ENCODE data around the gene CASP1. TPM values are rescaled to one million over a fixed set of nuclear protein-coding genes. Genes with fewer than 3 reads are reported as not detected.
A peak's percentile ranks its signal among the peaks of the same experiment; 100 is the strongest.

The CASP1 gene
- total RNA-seq (6.2 and 12.4 TPM in 2 replicates), polyA plus RNA-seq (1.4 and 1.8 TPM in 2 replicates), polyA minus RNA-seq (1.3 and 1.5 TPM in 2 replicates), Bru-seq, nascent RNA (percentile 49 among the genes with signal in this experiment), BruChase-seq, experiment 1, labeled RNA remaining after a 6-hour chase (percentile 36 among the genes with signal in this experiment), BruChase-seq, experiment 2, labeled RNA remaining after a 2-hour chase (percentile 38 among the genes with signal in this experiment)
- 1.4 and 1.8 TPM in 2 replicates for polyA plus RNA-seq (2011; cell fraction: cytosol; rRNA removed)
- 2.8 and 3.1 TPM in 2 replicates for polyA plus RNA-seq (2011; cell fraction: nucleus; rRNA removed)
- polyA plus RNA-seq (2012): 10.7 and 11.9 TPM in 2 replicates
- 11.9 TPM for polyA minus RNA-seq (2011; cell fraction: cytosol; rRNA and poly(A)+ RNA removed)
- polyA minus RNA-seq (2011; cell fraction: nucleus; rRNA and poly(A)+ RNA removed): 2.5 TPM in 2 replicates
- long read RNA-seq, partial matches to known transcripts: 0 of 4 reads
- long read RNA-seq, other reads (novel, unspliced or antisense): 2 of 4 reads

GRCh38 chr11:105034813-105035620, at the start of gene CASP1:
TSS of gene CASP1 (minus strand) at chr11:105035144. CDS start at chr11:105035113, 31 bp downstream.
- Histone ChIP-seq H3K27ac (ENCODE audit: insufficient read depth, low read depth, low read length) (no peak within 1 kb of the TSS), H3K9me3 (replicated peaks; ENCODE audit: control insufficient read depth, insufficient read depth, low read length) (no peaks in the 10 kb centered on the region), H2AFZ (ENCODE audit: low read depth, low read length) (peak within 1 kb of the TSS; percentile 95), H3K9me1 (replicated peaks; ENCODE audit: control insufficient read depth, extremely low read depth, insufficient read depth, low read length) (no peaks in the 10 kb centered on the region), H3K79me2 (ENCODE audit: control insufficient read depth, insufficient read depth, low read length) (no peaks in the 10 kb centered on the region), H4K20me1 (replicated peaks; ENCODE audit: control insufficient read depth, extremely low read depth, insufficient read depth, low read length) (no peaks in the 10 kb centered on the region), H3K4me1 (ENCODE audit: control insufficient read depth, extremely low read depth, insufficient read depth, low read length) (peaks cover 2% of the 10 kb centered on the region), H3K36me3 (ENCODE audit: control insufficient read depth in 2 of 2, extremely low read depth in 1 of 2, insufficient read depth in 2 of 2, low read length in 2 of 2) (no peaks in the 10 kb centered on the region), H3K4me2 (ENCODE audit: insufficient read depth, low read length) (peak within 1 kb of the TSS; percentile 54), H3K9ac (replicated peaks; ENCODE audit: extremely low read depth, insufficient read depth, low read length) (peak within 1 kb of the TSS; percentile 30), H3K4me3 (replicated peaks in 1 of 3; ENCODE audit: insufficient read depth in 1 of 3, low read depth in 1 of 3, low read length in 3 of 3) (peak within 1 kb of the TSS in 2 of 3 experiments; percentile 36 to 40), H3K27me3 (ENCODE audit: control insufficient read depth in 2 of 2, insufficient read depth in 2 of 2, low read length in 2 of 2) (no peaks in the 10 kb centered on the region)
- CTCF ChIA-PET: interaction anchor here (0.6 to 1.2 kb wide), 3 partner anchors 12 to 828 kb away, joined by 3 to 6 read pairs (median 6); no protein-coding TSS in a partner anchor
- DNase-seq (ENCODE audit: low read depth, low spot score): peak; percentile 67
- no peak for TF ChIP-seq CTCF (IDR thresholded peaks at IDR 0.05; ENCODE audit: extremely low read depth in 1 of 2, insufficient read depth in 1 of 2, low read depth in 1 of 2, low read length in 2 of 2)
- no peak for TF ChIP-seq MYC (IDR thresholded peaks at IDR 0.05; ENCODE audit: low read depth, low read length)
- no peak for TF ChIP-seq FOS (IDR thresholded peaks at IDR 0.05; ENCODE audit: borderline replicate concordance, insufficient read depth, low read length)
- no peak for TF ChIP-seq EZH2 (IDR thresholded peaks at IDR 0.05; ENCODE audit: borderline replicate concordance, low read depth, low read length, severe bottlenecking)
- no peak for TF ChIP-seq GATA2 (IDR thresholded peaks at IDR 0.05; ENCODE audit: insufficient read depth, insufficient read length, low read depth, low read length)
- FAIRE-seq: peak; percentile 73
- intact Hi-C loops (cut with micrococcal nuclease): no loop called here
- no TSS peak for BruUV-seq (replicated peaks)
- POLR2A ChIA-PET: no interaction called here
- dilution Hi-C loops (cut with MboI; ENCODE audit: extremely low pct_ligation_motif_present, low sequenced_read_pairs): no loop called here

Measured in endothelial cell of umbilical vein (primary cell).